ENCODE results near the gene SMPDL3A. TPM values are rescaled to one million over a fixed set of nuclear protein-coding genes. Genes with fewer than 3 reads are reported as not detected.
"Not testable (repeated sequence)": the region's sequence is repeated elsewhere in the genome, so short reads cannot be mapped to it uniquely, and the experiment has no call there.

SMPDL3A gene, protein sequence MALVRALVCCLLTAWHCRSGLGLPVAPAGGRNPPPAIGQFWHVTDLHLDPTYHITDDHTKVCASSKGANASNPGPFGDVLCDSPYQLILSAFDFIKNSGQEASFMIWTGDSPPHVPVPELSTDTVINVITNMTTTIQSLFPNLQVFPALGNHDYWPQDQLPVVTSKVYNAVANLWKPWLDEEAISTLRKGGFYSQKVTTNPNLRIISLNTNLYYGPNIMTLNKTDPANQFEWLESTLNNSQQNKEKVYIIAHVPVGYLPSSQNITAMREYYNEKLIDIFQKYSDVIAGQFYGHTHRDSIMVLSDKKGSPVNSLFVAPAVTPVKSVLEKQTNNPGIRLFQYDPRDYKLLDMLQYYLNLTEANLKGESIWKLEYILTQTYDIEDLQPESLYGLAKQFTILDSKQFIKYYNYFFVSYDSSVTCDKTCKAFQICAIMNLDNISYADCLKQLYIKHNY
- total RNA-seq = 1.5 and 1.8 TPM in 2 replicates

- Mint-ChIP-seq H3K36me3 (ENCODE audit: low read depth) (peaks cover 3% of the 10 kb centered on the region), H3K9me3 (no peaks in the 10 kb centered on the region), H3K27ac (peak within 1 kb of the TSS; percentile 84), H3K27me3 (peaks cover 26% of the 10 kb centered on the region), H3K4me1 (peaks cover 25% of the 10 kb centered on the region), H3K4me3 (peak within 1 kb of the TSS; percentile 94)
- peak; percentile 70 for ATAC-seq (ENCODE audit: low read depth)
- POLR2A ChIA-PET = interaction anchor here (1.4 kb wide), 1 partner anchor 38 kb away, joined by 5 read pairs; no protein-coding TSS in a partner anchor
- peak; percentile 39 for DNase-seq
- CTCF ChIA-PET = interaction anchor here (0.9 kb wide), 1 partner anchor 58 kb away, joined by 3 read pairs; no protein-coding TSS in a partner anchor
- intact Hi-C loops (cut with micrococcal nuclease) = loop anchor here (1.0 kb wide), 1 partner anchor 38 kb away; no protein-coding TSS in a partner anchor
- TF ChIP-seq, protein P1, sequence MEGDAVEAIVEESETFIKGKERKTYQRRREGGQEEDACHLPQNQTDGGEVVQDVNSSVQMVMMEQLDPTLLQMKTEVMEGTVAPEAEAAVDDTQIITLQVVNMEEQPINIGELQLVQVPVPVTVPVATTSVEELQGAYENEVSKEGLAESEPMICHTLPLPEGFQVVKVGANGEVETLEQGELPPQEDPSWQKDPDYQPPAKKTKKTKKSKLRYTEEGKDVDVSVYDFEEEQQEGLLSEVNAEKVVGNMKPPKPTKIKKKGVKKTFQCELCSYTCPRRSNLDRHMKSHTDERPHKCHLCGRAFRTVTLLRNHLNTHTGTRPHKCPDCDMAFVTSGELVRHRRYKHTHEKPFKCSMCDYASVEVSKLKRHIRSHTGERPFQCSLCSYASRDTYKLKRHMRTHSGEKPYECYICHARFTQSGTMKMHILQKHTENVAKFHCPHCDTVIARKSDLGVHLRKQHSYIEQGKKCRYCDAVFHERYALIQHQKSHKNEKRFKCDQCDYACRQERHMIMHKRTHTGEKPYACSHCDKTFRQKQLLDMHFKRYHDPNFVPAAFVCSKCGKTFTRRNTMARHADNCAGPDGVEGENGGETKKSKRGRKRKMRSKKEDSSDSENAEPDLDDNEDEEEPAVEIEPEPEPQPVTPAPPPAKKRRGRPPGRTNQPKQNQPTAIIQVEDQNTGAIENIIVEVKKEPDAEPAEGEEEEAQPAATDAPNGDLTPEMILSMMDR (IDR thresholded peaks at IDR 0.05) = no peak
These were observed at the start of gene SMPDL3A for GRCh38 chr6:122789182-122790027. SMPDL3A (plus strand) TSS chr6:122789258; CDS start chr6:122789347, 89 bp downstream.

DNA sequence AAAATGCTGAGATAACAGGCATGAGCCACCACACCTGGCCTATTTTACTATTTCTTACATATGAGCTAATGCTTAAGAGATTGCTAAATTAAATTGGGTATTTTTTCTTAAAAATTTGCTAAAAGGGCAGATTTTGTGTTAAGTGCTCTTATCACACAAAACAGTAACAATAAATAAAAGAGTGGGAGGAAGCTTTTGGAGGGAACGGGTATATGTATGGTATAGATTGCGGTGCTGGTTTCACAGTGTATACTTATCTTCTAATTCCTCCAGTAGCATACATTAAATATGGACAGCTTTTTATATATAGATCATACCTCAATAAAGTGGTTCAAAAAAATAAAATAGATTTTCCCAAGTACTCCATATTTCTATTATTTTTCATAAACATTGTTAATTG is 49.0 kb upstream of the SMPDL3A start:
- ATAC-seq (ENCODE audit: low read depth) (no peak), DNase-seq (no peak)
- H3K36me3 Mint-ChIP-seq (ENCODE audit: low read depth) = no peaks in the 10 kb centered on the region
- no peak overlapping the region for H3K4me3 Mint-ChIP-seq
- ChIA-PET POLR2A (interaction anchor here (0.7 kb wide), 1 partner anchor 18 kb away, joined by 4 read pairs; no protein-coding TSS in a partner anchor), CTCF (interaction anchor here (1.7 kb wide), 1 partner anchor 99 kb away, joined by 7 read pairs; no protein-coding TSS in a partner anchor)
- intact Hi-C loops (cut with micrococcal nuclease) = loop anchor here (10.0 kb wide), 1 partner anchor 1405 kb away; the partner anchor contains the start of gene TBC1D32
- no peak overlapping the region for H3K27ac Mint-ChIP-seq
- TF ChIP-seq, protein P1 (IDR thresholded peaks at IDR 0.05) = no peak
- H3K9me3 Mint-ChIP-seq = no peaks in the 10 kb centered on the region
- H3K27me3 Mint-ChIP-seq = peaks cover 2% of the 10 kb centered on the region
- no peaks in the 10 kb centered on the region for H3K4me1 Mint-ChIP-seq

- TF ChIP-seq, protein P1 (IDR thresholded peaks at IDR 0.05) = no peak
- Mint-ChIP-seq H3K4me3 (no peak overlapping the region), H3K27me3 (peaks cover 2% of the 10 kb centered on the region), H3K4me1 (no peaks in the 10 kb centered on the region), H3K27ac (no peak overlapping the region), H3K36me3 (ENCODE audit: low read depth) (no peaks in the 10 kb centered on the region), H3K9me3 (no peaks in the 10 kb centered on the region)
- POLR2A ChIA-PET = no interaction called here
- intact Hi-C loops (cut with micrococcal nuclease) = loop anchor here (10.0 kb wide), 1 partner anchor 1406 kb away; the partner anchor contains the start of gene TBC1D32
- CTCF ChIA-PET = interaction anchor here (1.7 kb wide), 1 partner anchor 98 kb away, joined by 7 read pairs; no protein-coding TSS in a partner anchor
- DNase-seq (no peak), ATAC-seq (ENCODE audit: low read depth) (no peak)
These were observed 48.1 kb upstream of the SMPDL3A start for GRCh38 chr6:122740936-122741335.

DNA sequence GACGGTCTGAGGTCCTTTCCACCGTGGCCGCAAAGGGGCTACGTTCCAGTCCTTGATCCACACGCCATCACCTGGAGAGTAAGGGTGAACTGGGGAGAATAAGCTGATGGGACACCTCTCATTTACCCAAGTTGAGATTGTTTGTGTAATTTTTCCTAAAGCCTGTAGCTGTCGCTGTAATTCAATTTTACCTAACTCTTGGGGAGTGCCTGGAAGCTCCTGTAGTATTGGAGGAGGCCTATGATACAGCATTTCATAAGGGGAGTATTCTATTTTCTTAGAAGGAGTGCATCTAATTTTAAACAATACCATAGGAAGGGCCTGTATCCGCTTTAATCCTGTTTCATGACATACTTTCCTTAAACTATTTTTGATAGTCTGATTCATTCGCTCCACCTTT is 44.8 kb upstream of the SMPDL3A start:
- H3K4me1 Mint-ChIP-seq; ATAC-seq (ENCODE audit: low read depth); POLR2A ChIA-PET; H3K4me3 Mint-ChIP-seq; H3K36me3 Mint-ChIP-seq (ENCODE audit: low read depth); H3K9me3 Mint-ChIP-seq; H3K27me3 Mint-ChIP-seq; H3K27ac Mint-ChIP-seq; DNase-seq: not testable (repeated sequence)
- CTCF ChIA-PET = interaction anchor here (0.8 to 2.6 kb wide), 3 partner anchors 13 to 95 kb away, joined by 3 to 25 read pairs (median 3); no protein-coding TSS in a partner anchor
- intact Hi-C loops (cut with micrococcal nuclease) = loop anchor here (1.0 to 10.0 kb wide), 2 partner anchors 95 to 1409 kb away; partner anchors contain the start of gene TBC1D32

GRCh38 chr6:122744856-122745255 is 44.2 kb upstream of the SMPDL3A start:
- H3K4me3 Mint-ChIP-seq; H3K27ac Mint-ChIP-seq; POLR2A ChIA-PET; ATAC-seq (ENCODE audit: low read depth); H3K27me3 Mint-ChIP-seq; H3K9me3 Mint-ChIP-seq; DNase-seq; H3K36me3 Mint-ChIP-seq (ENCODE audit: low read depth): not testable (repeated sequence)
- peaks cover 16% of the 10 kb centered on the region for H3K4me1 Mint-ChIP-seq
- intact Hi-C loops (cut with micrococcal nuclease) = loop anchor here (1.0 to 10.0 kb wide), 2 partner anchors 94 to 1410 kb away; partner anchors contain the start of gene TBC1D32
- CTCF ChIA-PET = interaction anchor here (0.8 to 2.6 kb wide), 3 partner anchors 13 to 94 kb away, joined by 3 to 25 read pairs (median 3); no protein-coding TSS in a partner anchor
